ENCODE results near the gene TRABD2B. TPM values are rescaled to one million over a fixed set of nuclear protein-coding genes. Genes with fewer than 3 reads are reported as not detected.

TRABD2B gene
- total and polyA plus RNA-seq, 2 of the 13 experiments (the other 11 are each of a cell fraction or from before 2014, with no cell fraction given): 0.04 TPM; not detected in 1

DNA sequence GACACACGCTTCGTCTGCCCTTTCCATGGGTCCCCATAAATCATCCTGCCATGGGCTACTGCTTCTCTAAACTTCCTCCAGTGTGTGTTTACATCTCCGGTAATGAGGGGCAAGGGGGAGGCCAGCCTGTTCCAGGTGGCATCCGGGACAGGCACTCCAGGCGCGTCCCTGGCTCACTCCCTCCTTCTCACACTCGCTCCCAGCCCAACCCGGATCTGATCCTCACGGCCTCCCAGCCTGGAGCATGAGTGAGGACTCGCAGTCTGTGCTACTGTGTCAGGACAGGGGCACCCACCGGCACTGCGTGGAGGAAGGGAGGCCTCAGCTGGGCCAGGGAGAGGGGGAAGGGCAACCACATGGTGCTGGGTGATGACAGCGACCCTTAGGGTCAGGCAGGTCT lies 225.4 kb downstream of the TRABD2B start:
- 58% methylated on average over 10 of the region's 13 CpGs for WGBS (ENCODE audit: low lambda C conversion rate)
- H3K4me3 ChIP-seq (replicated peaks in 1 of 3; ENCODE audit: insufficient read depth in 1 of 3, low read depth in 2 of 3, low read length in 3 of 3): no peak overlapping the region
- ATAC-seq (peak; percentile 18), FAIRE-seq (no peak), DNase-seq (ENCODE audit: low spot score) (no peak)
- TF ChIP-seq, protein P1, sequence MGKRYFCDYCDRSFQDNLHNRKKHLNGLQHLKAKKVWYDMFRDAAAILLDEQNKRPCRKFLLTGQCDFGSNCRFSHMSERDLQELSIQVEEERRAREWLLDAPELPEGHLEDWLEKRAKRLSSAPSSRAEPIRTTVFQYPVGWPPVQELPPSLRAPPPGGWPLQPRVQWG (CRISPR knock-in tag; IDR thresholded peaks at IDR 0.05; ENCODE audit: borderline replicate concordance, low read depth): no peak
- TF ChIP-seq ZNF501 (CRISPR knock-in tag; IDR thresholded peaks at IDR 0.05): peak; percentile 39; the same call in 1 of the 2 replicates
- no peak for TF ChIP-seq REL (CRISPR knock-in tag; conservative IDR thresholded peaks at IDR 0.05)
- TF ChIP-seq, protein P2, sequence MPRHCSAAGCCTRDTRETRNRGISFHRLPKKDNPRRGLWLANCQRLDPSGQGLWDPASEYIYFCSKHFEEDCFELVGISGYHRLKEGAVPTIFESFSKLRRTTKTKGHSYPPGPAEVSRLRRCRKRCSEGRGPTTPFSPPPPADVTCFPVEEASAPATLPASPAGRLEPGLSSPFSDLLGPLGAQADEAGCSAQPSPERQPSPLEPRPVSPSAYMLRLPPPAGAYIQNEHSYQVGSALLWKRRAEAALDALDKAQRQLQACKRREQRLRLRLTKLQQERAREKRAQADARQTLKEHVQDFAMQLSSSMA (CRISPR knock-in tag; IDR thresholded peaks at IDR 0.05): no peak
- TF ChIP-seq, protein P3, sequence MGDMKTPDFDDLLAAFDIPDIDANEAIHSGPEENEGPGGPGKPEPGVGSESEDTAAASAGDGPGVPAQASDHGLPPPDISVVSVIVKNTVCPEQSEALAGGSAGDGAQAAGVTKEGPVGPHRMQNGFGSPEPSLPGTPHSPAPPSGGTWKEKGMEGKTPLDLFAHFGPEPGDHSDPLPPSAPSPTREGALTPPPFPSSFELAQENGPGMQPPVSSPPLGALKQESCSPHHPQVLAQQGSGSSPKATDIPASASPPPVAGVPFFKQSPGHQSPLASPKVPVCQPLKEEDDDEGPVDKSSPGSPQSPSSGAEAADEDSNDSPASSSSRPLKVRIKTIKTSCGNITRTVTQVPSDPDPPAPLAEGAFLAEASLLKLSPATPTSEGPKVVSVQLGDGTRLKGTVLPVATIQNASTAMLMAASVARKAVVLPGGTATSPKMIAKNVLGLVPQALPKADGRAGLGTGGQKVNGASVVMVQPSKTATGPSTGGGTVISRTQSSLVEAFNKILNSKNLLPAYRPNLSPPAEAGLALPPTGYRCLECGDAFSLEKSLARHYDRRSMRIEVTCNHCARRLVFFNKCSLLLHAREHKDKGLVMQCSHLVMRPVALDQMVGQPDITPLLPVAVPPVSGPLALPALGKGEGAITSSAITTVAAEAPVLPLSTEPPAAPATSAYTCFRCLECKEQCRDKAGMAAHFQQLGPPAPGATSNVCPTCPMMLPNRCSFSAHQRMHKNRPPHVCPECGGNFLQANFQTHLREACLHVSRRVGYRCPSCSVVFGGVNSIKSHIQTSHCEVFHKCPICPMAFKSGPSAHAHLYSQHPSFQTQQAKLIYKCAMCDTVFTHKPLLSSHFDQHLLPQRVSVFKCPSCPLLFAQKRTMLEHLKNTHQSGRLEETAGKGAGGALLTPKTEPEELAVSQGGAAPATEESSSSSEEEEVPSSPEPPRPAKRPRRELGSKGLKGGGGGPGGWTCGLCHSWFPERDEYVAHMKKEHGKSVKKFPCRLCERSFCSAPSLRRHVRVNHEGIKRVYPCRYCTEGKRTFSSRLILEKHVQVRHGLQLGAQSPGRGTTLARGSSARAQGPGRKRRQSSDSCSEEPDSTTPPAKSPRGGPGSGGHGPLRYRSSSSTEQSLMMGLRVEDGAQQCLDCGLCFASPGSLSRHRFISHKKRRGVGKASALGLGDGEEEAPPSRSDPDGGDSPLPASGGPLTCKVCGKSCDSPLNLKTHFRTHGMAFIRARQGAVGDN (CRISPR knock-in tag; IDR thresholded peaks at IDR 0.05): peak; percentile 56
- no peak for TF ChIP-seq TAF1 (CRISPR knock-in tag; IDR thresholded peaks at IDR 0.05)
- no peak for TF ChIP-seq KAT2B (IDR thresholded peaks at IDR 0.05; ENCODE audit: borderline replicate concordance, low read depth, low read length)
- TF ChIP-seq, protein P4, sequence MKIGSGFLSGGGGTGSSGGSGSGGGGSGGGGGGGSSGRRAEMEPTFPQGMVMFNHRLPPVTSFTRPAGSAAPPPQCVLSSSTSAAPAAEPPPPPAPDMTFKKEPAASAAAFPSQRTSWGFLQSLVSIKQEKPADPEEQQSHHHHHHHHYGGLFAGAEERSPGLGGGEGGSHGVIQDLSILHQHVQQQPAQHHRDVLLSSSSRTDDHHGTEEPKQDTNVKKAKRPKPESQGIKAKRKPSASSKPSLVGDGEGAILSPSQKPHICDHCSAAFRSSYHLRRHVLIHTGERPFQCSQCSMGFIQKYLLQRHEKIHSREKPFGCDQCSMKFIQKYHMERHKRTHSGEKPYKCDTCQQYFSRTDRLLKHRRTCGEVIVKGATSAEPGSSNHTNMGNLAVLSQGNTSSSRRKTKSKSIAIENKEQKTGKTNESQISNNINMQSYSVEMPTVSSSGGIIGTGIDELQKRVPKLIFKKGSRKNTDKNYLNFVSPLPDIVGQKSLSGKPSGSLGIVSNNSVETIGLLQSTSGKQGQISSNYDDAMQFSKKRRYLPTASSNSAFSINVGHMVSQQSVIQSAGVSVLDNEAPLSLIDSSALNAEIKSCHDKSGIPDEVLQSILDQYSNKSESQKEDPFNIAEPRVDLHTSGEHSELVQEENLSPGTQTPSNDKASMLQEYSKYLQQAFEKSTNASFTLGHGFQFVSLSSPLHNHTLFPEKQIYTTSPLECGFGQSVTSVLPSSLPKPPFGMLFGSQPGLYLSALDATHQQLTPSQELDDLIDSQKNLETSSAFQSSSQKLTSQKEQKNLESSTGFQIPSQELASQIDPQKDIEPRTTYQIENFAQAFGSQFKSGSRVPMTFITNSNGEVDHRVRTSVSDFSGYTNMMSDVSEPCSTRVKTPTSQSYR (CRISPR knock-in tag; IDR thresholded peaks at IDR 0.05; ENCODE audit: borderline replicate concordance): peak; percentile 53; the same call in 1 of the 2 replicates
- TF ChIP-seq, protein P5, sequence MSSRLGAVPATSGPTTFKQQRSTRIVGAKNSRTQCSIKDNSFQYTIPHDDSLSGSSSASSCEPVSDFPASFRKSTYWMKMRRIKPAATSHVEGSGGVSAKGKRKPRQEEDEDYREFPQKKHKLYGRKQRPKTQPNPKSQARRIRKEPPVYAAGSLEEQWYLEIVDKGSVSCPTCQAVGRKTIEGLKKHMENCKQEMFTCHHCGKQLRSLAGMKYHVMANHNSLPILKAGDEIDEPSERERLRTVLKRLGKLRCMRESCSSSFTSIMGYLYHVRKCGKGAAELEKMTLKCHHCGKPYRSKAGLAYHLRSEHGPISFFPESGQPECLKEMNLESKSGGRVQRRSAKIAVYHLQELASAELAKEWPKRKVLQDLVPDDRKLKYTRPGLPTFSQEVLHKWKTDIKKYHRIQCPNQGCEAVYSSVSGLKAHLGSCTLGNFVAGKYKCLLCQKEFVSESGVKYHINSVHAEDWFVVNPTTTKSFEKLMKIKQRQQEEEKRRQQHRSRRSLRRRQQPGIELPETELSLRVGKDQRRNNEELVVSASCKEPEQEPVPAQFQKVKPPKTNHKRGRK (CRISPR knock-in tag; IDR thresholded peaks at IDR 0.05): no peak
- TF ChIP-seq GABPB1 (CRISPR knock-in tag; IDR thresholded peaks at IDR 0.05): 0 out of 2 replicates have a peak, but pooled peaks have one; percentile 7
- TF ChIP-seq ZNF713 (CRISPR knock-in tag; IDR thresholded peaks at IDR 0.05): no peak
- no peak for TF ChIP-seq ZNF292 (CRISPR knock-in tag; IDR thresholded peaks at IDR 0.05; ENCODE audit: borderline replicate concordance, low read depth)
- TF ChIP-seq BCL6 (CRISPR knock-in tag; IDR thresholded peaks at IDR 0.05): no peak
- TF ChIP-seq BRD4 (CRISPR knock-in tag; IDR thresholded peaks at IDR 0.05): no peak
- no peak overlapping the region for H3K27ac ChIP-seq (ENCODE audit: extremely low read length, insufficient read depth, low read length)
- H3K27me3 ChIP-seq (ENCODE audit: control insufficient read depth in 1 of 2, insufficient read depth in 2 of 2, low read length in 2 of 2): peaks cover 6 to 55% of the 10 kb centered on the region in 2 experiments; a peak in 4 of 5 replicates
- H3K9me3 ChIP-seq (ENCODE audit: low read length): no peaks in the 10 kb centered on the region
- no peak overlapping the region for H3K4me2 ChIP-seq (ENCODE audit: low read depth, low read length)
- H3K36me3 ChIP-seq (replicated peaks in 1 of 2; ENCODE audit: control insufficient read depth in 1 of 2, insufficient read depth in 2 of 2, low read length in 2 of 2): no peaks in the 10 kb centered on the region
- intact Hi-C loops (cut with micrococcal nuclease; ENCODE audit: unreplicated experiment): no loop called here
- H2AFZ ChIP-seq (ENCODE audit: low read length): no peak overlapping the region
- in situ Hi-C loops (cut with HindIII; ENCODE audit: extremely low pct_ligation_motif_present, low pct_unique_long_range_greater_than_20kb): no loop called here
- CTCF ChIA-PET (ENCODE audit: low intra/inter-chr PET ratio, low total read pairs): no interaction called here
- H3K79me2 ChIP-seq (ENCODE audit: insufficient read depth, low read length): no peaks in the 10 kb centered on the region
- H4K20me1 ChIP-seq (ENCODE audit: insufficient read depth, low read length): no peaks in the 10 kb centered on the region
- POLR2A ChIA-PET: no interaction called here
- no TSS peak for BruUV-seq (replicated peaks)
- H3K9ac ChIP-seq (ENCODE audit: insufficient read depth, low read depth, low read length): no peak overlapping the region
- H3K4me1 ChIP-seq (ENCODE audit: insufficient read depth, low read length): peaks cover 41% of the 10 kb centered on the region
